OCI-LY1 (cell line): Measurements from ENCODE around the gene RBMS3.

Experiments
- H2AFZ ChIP-seq: fragments of 200-600 bp; sonication (generic), shearing (Covaris generic); 2 replicates; pipeline ENCODE4 v1.6.0; 2014; ENCODE audit warnings: antibody characterized with exemption, mild to moderate bottlenecking, low read length
- H3F3A ChIP-seq: fragments of 200-600 bp; sonication (generic), shearing (Covaris generic); 2 replicates; pipeline ENCODE4 v1.6.0; 2014; ENCODE audit warnings: mild to moderate bottlenecking, antibody characterized with exemption, low read length, moderate library complexity; ENCODE audit not compliant: insufficient read depth
- H3K27ac ChIP-seq: fragments of 200-600 bp; sonication (generic); 2 replicates; pipeline ENCODE4 v1.5.1; 2014; ENCODE audit warnings: low read length, mixed run types, mild to moderate bottlenecking, low read depth; ENCODE audit not compliant: poor library complexity, severe bottlenecking
- H3K27me3 ChIP-seq: fragments of 200-600 bp; sonication (generic); 2 replicates; pipeline ENCODE4 v1.6.0; 2014; ENCODE audit warnings: antibody characterized with exemption, mild to moderate bottlenecking, low read length, moderate library complexity; ENCODE audit not compliant: insufficient read depth
- H3K36me3 ChIP-seq: fragments of 200-600 bp; sonication (generic); 2 replicates; pipeline ENCODE4 v1.6.1; 2014; ENCODE audit warnings: mild to moderate bottlenecking, antibody characterized with exemption, low read length, moderate library complexity, mixed read lengths; ENCODE audit not compliant: insufficient read depth
- H3K4me1 ChIP-seq: fragments of 200-600 bp; sonication (generic); 2 replicates; pipeline ENCODE4 v1.5.1; 2014; ENCODE audit warnings: mild to moderate bottlenecking, low read length, moderate library complexity; ENCODE audit not compliant: insufficient read depth, severe bottlenecking
- H3K4me2 ChIP-seq: fragments of 200-600 bp; sonication (generic), shearing (Covaris generic); 2 replicates; pipeline ENCODE4 v1.6.1; 2014; ENCODE audit warnings: low read length
- H3K4me3 ChIP-seq: fragments of 200-600 bp; sonication (generic); 2 replicates; pipeline ENCODE4 v1.5.1; 2014; ENCODE audit warnings: low read length, low read depth, mild to moderate bottlenecking, mixed read lengths; ENCODE audit not compliant: poor library complexity, severe bottlenecking
- H3K79me2 ChIP-seq: fragments of 200-600 bp; shearing (Covaris generic); 2 replicates; pipeline ENCODE4 v1.6.1; 2016; ENCODE audit warnings: mixed run types, low read length, mixed read lengths; ENCODE audit not compliant: insufficient read depth
- H3K9ac ChIP-seq: fragments of 200-600 bp; sonication (generic), shearing (Covaris generic); 2 replicates; pipeline ENCODE4 v1.6.1; 2014; ENCODE audit warnings: mild to moderate bottlenecking, low read length, mixed read lengths
- H3K9me2 ChIP-seq: fragments of 200-600 bp; sonication (generic), shearing (Covaris generic); 2 replicates; pipeline ENCODE4 v1.6.1; 2014; ENCODE audit warnings: low read depth, mild to moderate bottlenecking, low read length, mixed read lengths
- H3K9me3 ChIP-seq: fragments of 200-600 bp; shearing (Covaris generic); 2 replicates; pipeline ENCODE4 v1.6.1; 2014; ENCODE audit warnings: low read length, mixed read lengths
- H4K20me1 ChIP-seq: fragments of 200-600 bp; sonication (generic), shearing (Covaris generic); 2 replicates; pipeline ENCODE4 v1.6.0; 2016; ENCODE audit warnings: mild to moderate bottlenecking, low read length; ENCODE audit not compliant: insufficient read depth
- EZH2 ChIP-seq: fragments of 200-600 bp; sonication (generic), shearing (Covaris generic); IDR thresholded peaks from 2 replicates; pipeline ENCODE4 v1.8.0; 2017; ENCODE audit warnings: borderline replicate concordance, mixed run types, mild to moderate bottlenecking, antibody characterized with exemption, low read length, moderate library complexity, mixed read lengths
- TF ChIP-seq, protein P1 (sequence below): fragments of 200-600 bp; sonication (generic), shearing (Covaris generic); IDR thresholded peaks from 2 replicates; pipeline ENCODE4 v1.5.1; 2017; ENCODE audit warnings: mild to moderate bottlenecking, antibody characterized with exemption, low read length, moderate library complexity, mixed read lengths

RBMS3 gene

DNA sequence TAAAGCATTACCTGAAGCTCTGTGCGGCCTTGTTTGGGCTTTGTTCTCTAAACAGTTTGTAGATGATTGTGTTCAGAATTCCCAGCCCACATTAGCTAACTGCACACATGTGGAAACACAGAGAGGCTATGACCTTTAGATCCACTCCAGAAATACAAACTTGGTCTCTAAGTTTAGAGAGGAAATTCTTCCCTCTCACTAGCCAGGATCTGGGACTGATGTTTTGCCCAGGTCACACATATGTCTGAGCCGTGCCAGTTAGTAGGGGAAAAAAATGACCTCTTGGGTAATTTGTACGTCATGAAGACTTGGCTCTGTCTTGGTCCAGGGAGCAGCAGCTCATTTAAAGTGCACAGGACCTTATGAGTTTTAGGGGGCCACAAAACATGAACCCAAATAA is 223.1 kb downstream of the RBMS3 start:
- H3K9ac ChIP-seq, result no peak overlapping the region; the same call in 1 of the 2 replicates
- H3K4me3 ChIP-seq, result no peak overlapping the region
- H3K79me2 ChIP-seq, result no peaks in the 10 kb centered on the region
- no peaks in the 10 kb centered on the region for H3K27me3 ChIP-seq
- H2AFZ ChIP-seq, result no peak overlapping the region
- peaks cover 16% of the 10 kb centered on the region for H3K36me3 ChIP-seq
- no peaks in the 10 kb centered on the region for H3K9me3 ChIP-seq
- H3F3A ChIP-seq, result no peaks in the 10 kb centered on the region
- H3K4me1 ChIP-seq, result peaks cover 33% of the 10 kb centered on the region
- TF ChIP-seq, protein P1, sequence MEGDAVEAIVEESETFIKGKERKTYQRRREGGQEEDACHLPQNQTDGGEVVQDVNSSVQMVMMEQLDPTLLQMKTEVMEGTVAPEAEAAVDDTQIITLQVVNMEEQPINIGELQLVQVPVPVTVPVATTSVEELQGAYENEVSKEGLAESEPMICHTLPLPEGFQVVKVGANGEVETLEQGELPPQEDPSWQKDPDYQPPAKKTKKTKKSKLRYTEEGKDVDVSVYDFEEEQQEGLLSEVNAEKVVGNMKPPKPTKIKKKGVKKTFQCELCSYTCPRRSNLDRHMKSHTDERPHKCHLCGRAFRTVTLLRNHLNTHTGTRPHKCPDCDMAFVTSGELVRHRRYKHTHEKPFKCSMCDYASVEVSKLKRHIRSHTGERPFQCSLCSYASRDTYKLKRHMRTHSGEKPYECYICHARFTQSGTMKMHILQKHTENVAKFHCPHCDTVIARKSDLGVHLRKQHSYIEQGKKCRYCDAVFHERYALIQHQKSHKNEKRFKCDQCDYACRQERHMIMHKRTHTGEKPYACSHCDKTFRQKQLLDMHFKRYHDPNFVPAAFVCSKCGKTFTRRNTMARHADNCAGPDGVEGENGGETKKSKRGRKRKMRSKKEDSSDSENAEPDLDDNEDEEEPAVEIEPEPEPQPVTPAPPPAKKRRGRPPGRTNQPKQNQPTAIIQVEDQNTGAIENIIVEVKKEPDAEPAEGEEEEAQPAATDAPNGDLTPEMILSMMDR, result no peak
- no peak for TF ChIP-seq EZH2
- peak overlapping the region; percentile 58 for H3K27ac ChIP-seq
- H3K9me2 ChIP-seq, result no peaks in the 10 kb centered on the region
- peak overlapping the region; percentile 17; the same call in 1 of the 2 replicates for H3K4me2 ChIP-seq
- no peaks in the 10 kb centered on the region for H4K20me1 ChIP-seq

DNA sequence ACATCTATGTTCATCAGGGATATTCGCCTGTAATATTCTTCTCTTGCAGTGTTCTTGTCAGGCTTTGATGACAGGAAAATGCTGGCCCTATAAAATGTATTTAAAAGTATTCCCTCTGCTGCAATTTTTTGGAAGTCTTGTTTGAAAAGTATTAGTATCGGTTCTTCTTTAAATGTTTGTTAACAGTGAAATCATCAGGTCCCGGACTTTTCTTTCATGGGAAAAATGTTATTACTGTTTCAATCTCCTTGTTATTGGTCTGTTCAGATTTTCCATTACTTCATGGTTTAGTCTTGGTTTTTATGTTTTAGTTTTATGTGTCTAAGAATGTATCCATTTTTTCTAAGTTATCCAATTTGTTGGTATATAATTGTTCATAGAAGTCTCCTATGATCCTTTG is 225.6 kb downstream of the RBMS3 start:
- Histone ChIP-seq H3K9me3 (peaks cover 3% of the 10 kb centered on the region; the same call in 1 of the 2 replicates), H3K36me3 (peaks cover 16% of the 10 kb centered on the region), H2AFZ (no peak overlapping the region), H3K4me2 (no peak overlapping the region), H3F3A (no peaks in the 10 kb centered on the region), H3K27me3 (no peaks in the 10 kb centered on the region), H3K79me2 (no peaks in the 10 kb centered on the region), H3K4me1 (peaks cover 22% of the 10 kb centered on the region), H3K9ac (no peak overlapping the region), H3K9me2 (no peaks in the 10 kb centered on the region), H4K20me1 (no peaks in the 10 kb centered on the region), H3K27ac (no peak overlapping the region), H3K4me3 (no peak overlapping the region)
- TF ChIP-seq, protein P1, result no peak
- TF ChIP-seq EZH2, result no peak

DNA sequence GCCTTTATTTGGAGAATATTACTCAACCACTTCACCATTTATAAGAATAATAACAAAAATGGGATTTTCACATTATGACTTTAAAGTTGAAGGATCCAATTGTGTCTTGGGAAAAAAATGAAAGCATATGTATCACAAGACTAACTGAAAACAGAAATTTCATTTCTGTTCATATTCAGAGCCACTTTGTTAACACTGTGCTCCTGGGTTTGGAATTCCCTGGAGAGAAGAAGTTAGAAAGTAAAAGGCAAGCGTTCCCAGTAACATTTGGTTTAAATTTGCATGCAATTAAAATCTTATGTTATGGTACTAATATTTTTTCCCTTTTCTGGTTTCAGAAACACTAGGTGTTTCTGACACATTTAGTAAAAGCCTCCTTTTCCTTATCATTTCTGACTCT is 230.8 kb downstream of the RBMS3 start:
- H2AFZ ChIP-seq, result no peak overlapping the region
- H4K20me1 ChIP-seq, result no peaks in the 10 kb centered on the region
- no peak overlapping the region for H3K4me2 ChIP-seq
- no peak overlapping the region for H3K4me3 ChIP-seq
- H3K9ac ChIP-seq, result no peak overlapping the region
- H3K9me2 ChIP-seq, result no peaks in the 10 kb centered on the region
- no peaks in the 10 kb centered on the region for H3K27me3 ChIP-seq
- H3K9me3 ChIP-seq, result peaks cover 3% of the 10 kb centered on the region; the same call in 1 of the 2 replicates
- no peaks in the 10 kb centered on the region for H3K79me2 ChIP-seq
- TF ChIP-seq EZH2, result no peak
- TF ChIP-seq, protein P1, result no peak
- peaks cover 40% of the 10 kb centered on the region for H3K4me1 ChIP-seq
- H3F3A ChIP-seq, result no peaks in the 10 kb centered on the region
- H3K36me3 ChIP-seq, result no peaks in the 10 kb centered on the region; the same call in 1 of the 2 replicates
- no peak overlapping the region for H3K27ac ChIP-seq
